Stromal cell of bone marrow (primary cell): ENCODE results near the gene RBBP8NL.

Experiments used
- DNase-seq: peaks from one replicate; pipeline ENCODE4 v3.0.0-alpha.2; 2012; ENCODE audit warnings: low read depth

RBBP8NL gene

DNA sequence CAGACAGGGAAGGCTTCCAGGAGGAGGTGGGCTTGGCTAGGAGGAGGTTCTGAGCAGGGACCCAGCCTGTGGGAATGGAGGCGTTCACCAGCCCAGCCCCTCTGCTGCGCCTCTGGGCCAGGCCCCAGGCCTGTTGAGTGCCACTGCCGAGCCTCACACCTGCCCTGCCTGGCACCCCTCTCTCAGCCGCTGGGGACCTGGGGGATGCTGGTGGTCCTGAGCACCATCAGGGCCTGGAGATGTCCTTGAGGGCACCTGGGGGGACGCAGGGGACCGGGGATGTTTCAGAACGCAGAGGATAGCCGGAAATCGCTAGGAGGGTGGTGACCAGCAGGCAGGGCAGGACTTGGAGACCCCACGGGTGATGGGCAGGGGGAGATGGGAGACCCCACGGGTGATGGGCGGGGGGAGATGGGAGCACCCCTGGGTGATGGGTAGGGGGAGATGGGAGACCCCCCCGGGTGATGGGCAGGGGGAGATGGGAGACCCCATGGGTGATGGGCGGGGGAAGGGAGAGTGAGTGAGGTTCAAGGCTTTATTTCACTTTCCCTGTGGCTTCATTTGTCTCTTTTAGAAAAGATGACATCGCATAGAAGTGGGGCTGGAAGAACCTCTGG, 35.7 kb upstream of the RBBP8NL start:
- DNase-seq: no peak

DNA sequence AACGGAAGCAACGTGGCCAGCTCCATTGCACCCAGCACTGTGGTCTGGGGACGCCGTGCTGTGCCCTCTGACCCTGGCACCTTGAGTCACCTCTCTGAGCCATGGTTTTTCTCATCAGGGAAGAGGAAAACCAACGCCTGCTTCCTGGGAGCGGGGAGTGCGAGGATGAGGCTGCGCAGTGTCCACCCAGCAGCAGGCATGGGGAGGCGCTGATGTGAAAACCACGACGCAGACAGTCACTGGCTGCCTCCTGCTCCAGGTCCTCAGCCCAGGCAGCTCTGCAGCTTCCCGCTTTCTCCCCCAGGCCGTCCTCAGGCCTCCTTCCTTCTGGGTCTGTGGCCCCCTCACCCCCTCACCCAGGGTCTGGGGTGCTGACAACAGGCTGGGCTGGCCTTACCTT, 34.5 kb upstream of the RBBP8NL start:
- DNase-seq: no peak

DNA sequence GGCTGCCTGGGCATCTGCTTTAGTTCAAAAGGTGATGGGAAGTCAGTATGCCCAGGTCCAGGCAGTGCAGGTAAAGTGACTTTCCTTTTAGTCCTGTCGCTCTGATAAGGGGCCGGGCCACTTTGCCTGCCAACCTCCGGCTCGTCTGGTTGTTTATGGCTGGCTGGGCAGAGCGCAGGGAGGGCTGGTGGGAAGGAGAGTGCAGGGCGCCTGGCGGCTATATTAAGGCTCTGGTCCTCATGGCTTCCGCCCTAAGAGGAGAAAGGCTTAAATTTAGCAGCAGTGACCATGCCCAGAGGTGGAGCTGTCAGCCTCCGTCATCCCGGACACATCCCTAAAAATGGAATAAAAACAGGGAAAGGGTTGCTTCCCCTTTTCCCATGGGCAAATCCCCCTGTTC, 33.8 kb upstream of the RBBP8NL start:
- DNase-seq: no peak

DNA sequence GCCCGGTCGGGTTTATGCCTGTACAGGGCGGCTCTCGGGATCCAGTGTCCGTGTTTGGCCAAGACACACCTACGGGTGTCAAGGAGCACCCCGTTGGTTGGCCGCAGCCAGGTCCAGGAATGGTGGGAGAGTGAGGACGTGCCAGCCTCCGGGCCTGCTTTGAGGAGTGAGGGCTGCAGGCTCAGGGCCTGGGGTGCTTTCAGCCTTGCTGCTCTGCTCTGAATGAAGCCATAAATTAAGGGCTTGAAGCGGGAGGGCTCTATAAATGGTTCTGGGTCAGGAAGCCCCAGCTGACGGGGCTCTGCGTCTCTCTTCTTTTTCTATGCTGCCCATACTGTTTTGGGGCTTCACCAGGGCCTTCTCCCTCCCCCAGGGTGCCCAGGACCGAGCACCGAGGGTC, 33.3 kb upstream of the RBBP8NL start:
- DNase-seq: no peak

DNA sequence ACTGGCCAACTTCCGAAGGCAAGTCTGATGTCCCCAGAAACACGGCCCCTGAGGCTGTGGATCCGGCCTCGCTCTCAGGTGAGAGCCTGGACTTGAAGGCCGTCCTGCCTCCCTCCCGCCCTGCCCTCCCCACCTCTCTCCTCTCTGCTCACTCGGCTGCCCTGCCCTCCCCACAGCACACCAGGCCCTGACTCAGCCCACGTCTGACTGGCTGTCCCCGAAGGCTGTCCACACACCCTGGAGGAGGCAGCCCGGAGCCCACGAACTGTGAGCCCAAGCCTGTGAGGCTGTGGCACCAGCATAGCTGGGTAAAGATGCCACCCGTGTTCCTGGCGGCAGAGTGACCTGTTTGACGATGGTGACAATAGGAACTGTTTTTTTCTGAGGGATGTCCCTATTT, 32.1 kb upstream of the RBBP8NL start:
- no peak for DNase-seq

DNA sequence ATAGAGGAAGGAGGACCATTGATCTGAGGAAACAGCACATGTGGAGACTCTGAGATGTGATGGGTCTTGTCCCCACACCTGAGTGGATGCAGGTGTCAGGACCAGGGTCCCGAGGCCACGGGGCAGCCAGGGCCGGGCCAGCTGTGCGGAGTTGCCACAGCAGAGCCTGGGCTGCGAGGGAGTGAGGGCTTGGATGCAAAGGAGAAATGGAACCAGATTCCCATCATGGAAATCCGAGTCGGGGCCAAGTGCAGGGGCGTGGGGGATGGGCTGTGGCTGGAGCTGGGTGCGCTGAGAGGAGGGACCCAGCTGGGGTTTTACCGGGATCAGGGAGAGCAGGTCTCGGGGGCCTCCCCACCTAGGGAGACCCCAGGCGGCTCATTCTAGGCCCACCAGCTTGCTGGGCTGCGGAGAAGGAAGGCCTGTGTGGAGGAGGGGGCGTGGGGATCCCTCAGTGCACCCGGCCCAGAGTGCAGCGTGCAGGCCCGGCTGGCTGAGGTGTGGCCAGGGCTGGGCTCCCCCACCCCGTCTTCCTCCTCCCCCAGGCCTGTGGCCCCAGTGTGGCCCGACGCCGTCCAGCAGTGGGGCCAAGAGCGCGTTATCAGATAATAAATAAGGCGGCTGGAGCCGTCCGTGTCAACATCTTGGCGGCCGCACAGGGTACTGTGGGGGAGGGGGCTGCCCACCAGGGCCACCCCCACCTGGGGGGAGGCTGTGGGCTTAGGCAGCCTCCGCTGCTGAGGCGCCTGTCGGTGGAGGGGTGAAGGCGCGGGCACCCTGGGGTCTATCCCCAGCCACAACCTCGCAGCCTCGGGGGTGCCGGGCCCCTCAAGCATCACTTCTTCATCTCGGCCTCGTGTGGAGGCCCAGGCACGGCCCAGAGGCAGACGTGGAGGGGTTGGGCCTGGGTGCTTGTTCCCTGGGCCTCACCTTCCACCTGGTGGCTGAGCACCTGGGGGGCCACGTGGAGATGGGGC, 31.2 kb upstream of the RBBP8NL start:
- no peak for DNase-seq

DNA sequence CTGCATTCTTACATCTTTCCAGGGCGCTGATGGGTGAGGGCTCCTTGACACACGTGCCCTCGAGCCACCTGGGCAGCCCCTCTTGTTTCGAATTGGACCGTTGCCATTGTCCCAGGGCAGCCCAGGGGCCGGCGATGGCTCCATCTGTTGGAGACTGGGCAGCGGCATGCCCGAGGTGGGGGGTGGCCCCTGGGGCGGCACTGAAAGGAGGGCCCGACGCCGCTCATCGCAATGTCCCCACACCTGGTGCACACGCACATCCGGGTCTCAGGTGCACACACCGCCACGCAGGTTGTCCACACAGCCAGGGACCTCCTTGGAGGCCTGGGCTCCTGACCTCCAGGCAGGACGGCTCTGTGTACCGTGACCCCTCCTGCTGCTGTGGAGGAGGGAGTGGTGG, 30.5 kb upstream of the RBBP8NL start:
- DNase-seq: no peak

DNA sequence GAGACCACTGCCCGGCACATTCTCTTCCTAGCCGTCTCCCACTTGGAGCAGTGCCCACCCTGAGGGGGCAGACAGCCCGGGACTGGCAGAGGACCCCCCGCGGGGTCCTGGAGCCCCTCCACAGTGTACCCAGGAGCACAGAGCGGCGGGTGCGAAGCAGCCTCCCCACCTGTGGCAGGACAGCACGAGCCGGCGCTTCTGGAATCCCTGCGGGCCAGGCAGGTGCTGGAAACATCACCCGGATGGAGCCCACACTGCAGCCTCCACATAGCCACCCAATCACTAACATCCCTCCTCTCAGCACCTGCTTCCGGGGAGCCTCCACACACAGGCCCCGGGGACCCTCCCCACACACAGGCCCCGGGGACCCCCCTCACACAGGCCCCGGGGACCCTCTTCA, 29.8 kb upstream of the RBBP8NL start:
- DNase-seq: no peak

DNA sequence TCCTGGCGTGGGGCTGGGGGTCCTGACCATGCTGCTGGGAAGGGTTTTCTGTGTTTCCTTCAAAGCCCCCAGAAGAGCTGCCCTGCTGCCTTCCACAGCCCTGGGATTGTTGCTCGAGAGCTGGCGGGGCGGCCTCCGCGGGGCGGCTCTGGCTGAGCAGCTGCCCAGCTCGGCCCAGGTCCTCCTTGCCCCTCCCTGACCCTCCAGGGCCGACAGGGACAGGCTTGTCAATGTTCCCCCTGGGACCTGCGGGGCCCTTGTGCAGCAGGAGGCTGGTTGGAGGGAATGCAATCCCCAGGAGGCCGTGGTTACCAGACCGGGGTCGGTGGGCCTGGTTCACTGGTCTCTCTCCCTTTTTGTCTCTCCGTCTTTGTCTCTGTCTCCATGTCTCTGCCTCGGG, 28.6 kb upstream of the RBBP8NL start:
- no peak for DNase-seq

DNA sequence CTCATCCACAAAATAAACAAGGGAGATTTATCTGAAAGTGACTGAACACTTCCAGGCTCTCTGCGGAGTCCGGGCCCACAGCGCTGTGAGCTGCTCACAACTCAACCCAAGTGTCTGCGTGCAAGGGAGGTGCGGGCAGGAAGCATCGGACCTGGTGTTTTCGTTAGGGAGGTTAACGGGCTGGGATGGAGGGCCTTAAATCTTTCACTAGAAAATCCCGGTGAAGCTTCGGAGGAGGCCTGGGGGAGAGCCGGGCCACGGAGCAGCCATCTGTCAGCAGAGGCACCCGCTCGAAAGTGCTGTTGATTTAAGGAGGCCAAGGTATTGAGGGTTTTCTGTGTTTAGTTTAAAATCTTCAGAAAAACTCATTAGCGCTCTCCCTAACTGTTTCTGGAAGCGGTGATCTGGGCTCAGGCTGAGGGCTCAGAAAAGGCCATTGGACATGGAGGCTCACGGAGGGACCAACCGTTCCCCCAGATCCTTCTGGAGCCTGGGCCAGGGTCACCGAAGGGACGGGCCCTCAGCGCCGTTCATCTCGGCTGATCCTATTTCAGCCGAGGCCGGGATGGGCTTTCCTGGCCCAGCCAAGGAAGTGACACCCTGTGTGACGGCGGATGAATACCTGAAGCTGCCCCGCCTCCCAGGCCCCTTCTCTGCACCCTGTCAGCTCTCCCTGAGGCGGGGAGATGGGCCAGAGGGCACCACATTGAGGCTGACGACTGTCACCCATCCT, 27.7 kb upstream of the RBBP8NL start:
- no peak for DNase-seq

DNA sequence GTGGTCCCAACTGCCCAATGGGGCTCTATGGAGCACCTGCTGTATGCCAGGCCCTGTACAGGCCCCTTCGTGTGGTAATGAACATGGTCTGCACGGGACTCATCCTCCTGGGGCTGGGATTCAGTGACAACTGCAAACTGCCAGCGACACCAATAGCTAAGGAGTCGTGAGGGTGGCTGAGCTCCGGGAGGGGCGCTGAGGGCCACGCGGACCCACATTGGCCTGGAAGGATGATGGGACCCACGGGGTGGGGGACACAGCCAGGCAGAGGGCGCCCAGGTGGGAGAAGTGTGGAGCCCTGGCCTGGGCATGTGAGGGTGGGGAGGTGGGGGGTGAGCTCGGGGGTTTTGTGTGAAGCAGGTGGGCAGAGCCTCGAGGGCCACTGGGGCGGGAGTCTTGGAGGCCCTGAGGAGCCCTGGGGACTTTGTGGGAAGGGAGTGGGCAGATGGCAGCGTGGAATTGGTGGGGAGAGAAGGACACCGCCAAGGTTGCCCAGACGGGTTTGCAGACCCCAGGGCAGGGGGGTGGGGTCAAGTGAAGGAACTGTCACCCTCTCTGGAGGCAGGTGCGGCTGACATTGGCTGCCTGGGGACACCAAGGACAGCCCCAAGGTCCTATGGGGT, 26.0 kb upstream of the RBBP8NL start:
- no peak for DNase-seq

DNA sequence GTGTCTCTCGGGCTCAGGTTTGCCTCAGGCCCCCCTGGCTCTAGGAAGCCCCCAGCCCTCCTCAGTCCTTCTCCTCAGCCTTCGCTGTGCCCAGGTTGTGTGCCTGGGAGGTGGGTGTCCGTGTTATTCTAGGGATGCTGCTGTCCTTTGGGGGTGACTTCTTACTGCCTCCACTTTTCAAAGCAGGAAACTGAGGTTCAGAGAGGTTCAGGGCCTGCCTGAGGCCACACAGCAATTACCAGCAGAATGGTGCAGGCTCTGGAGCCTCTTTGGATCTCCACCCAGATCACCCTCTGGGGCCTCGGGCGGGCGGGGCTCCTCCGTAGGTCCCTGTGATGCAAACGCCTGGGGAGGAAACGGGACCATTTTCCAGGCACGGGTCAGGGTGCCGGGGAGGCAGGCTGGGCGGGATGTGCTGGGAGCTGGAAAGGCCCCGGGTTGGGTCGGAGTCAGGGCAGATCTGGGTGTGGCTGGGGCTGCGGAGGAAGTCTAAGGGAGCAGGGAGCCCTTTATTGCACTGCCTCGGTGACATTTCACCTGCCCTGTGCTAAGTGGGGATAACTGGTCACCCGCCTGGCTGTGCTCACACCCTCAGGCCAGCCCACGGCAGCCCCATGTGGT, 25.2 kb upstream of the RBBP8NL start:
- no peak for DNase-seq

DNA sequence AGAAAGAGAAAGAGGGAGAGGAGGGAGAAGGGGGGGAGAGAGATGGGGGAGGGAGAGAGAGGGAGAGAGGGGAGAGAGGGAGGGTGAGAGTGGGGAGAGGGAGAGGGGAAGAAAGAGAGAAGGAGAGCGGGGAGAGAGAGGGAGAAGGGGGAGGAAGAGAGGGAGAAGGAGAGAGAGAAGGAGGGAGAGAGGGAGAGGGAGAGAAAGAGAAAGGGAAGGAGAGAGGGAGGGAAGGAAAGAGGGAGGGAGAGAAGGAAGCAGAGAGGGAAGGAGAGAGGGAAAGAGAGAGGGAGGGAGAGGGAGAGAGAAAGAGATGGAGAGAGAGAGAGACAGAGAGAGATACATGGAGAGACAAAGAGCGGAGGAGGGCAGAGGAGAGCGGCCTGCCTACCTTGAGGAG, 24.6 kb upstream of the RBBP8NL start:
- no peak for DNase-seq

DNA sequence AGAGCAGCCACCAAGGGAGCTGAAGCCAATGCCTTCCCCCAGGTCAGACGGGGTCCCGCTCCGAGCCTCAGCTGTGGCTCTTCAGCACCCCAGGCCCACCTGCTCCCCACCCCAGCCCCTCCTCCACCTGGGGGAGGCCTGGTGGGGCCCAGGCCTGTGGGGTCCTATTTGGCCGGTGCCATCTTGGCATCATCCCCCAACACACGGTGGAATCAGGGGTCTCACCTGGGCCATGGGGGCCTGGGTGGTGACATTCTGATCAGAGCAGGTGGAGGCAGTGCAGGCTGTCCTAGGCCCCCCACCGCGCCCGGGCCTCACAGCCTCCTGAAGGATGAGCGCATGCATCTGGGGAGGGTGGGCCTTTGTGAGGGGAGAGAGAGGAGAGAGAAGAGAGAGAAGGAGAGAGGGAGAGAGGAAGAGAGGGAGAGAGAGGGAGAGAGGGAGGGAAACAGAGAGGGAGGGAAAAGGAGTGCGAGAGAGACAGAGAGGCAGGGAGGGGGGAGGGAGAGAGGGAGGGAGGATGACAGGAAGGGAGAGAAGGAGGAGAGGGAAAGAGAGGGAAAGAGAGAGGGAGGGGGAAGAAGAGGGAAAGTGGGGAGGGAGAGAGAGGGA, 23.9 kb upstream of the RBBP8NL start:
- no peak for DNase-seq

DNA sequence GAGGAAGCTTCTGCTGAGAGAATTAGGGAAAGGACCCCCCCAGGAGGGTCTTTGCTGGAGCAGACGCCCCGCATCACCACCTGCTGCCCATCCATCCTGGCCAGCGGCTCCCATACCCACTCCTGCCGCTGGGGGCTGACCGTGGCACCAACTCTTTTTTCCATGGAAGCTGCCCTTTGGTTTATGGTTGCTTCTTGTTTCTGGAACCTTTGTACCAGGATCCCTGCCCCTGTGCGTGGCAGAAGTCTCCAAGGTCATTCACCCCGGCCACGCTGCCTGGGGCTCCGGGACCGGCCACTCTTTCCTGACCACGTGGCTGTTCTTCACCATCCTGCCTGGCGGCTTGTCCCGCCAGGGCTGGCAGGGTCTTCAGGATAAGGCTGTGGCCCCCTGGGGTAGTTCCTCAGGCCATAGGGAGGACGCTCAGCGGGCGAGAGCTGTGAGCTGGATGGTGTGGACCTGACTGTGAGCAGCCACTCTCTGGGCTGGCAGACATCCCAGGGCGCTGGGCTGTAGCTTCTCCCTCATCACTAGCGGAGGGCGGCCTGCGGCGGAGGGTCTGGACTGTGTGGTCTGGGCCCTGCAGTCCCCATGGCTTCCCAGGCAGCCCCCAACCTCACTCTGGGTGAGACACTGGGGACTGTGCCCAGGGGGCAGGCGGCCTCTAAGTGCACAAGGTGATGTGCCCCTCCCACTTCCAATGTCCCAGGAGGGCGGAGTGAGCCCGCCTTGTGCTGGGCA, 22.8 kb upstream of the RBBP8NL start:
- no peak for DNase-seq

DNA sequence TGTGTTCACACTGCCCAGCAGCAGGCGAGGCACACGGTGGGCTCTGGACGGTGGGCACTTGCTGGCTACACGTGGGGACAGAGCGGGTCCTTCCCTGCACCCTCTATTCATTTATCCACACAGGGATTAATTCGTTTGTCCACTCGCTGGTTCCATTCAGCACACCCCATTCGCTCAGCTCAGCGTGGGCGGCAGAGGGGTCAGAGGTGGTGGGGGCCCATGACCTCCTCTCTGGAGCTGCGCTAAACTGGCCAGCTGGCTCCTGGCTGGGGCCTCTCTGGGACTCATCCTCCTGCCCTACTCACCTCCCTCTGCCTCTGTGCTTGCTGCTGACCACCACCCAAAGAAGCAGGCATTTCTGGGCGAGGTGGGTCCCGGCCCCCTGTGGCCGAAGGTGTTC, 21.4 kb upstream of the RBBP8NL start:
- no peak for DNase-seq

DNA sequence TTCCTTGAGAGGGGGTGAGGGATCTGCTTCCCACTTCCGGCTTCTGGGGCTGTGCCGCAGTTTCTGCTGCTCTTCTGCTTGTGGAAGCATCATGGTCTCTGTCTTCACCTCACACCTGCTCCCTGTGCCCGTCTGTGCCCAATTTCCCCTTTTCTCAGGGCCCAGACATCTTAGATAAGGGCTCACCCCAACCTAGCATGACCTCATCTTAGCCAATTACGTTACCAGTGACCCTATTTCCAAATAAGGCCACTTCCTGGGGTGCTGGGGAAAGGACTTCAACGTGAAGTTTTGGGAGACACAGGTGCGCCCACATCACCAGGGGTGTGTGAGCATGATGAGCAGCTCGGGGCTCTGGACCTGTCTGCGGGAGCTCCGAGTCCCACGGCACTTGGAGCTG, 20.7 kb upstream of the RBBP8NL start:
- DNase-seq: no peak

DNA sequence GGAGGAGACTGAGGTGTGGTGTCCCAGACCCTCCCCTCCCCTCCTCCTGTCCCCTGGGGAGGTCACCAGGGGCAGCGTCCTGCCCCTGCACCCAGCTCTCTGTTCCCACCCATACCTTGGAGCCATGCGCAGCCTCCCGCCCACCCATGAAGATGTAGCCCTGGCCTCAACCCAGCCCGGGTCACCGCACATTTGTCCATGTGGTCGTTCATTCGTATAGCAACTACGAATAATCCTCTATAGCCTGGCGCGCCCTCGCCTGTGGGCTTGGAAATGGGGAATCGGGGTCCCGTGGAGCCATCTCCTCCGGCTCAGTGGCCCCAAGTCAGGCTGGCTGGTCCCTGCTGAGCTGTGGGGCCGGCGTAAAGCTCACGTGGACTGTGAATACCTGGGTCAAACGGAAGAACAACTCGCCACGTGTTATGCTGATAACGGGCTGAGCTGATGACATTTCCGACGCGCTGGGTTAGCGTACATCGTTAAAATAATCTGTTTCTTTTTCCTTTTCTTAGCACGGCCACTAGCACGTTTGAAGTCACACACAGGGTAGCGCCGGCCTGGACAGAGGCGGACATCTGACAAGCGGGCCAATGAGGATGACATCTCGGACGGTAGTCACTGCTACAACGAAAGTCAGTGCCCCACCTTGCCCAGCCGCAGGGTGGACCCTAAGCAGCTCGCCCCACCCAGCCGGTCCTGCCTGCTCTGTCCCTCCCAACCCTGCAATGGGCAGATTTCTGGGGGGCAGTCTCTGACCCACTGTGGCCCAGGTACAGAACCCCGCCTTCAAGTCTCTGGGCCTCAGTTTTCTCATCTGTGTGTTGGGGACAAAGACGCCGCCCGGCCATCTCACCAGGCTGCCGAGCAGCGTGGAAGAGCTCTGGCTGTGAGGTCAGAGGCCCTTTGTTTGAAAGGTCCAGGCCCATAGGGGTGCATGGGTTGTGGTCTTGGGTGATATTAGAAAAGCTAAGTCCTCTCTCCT, 19.8 kb upstream of the RBBP8NL start:
- DNase-seq: no peak

DNA sequence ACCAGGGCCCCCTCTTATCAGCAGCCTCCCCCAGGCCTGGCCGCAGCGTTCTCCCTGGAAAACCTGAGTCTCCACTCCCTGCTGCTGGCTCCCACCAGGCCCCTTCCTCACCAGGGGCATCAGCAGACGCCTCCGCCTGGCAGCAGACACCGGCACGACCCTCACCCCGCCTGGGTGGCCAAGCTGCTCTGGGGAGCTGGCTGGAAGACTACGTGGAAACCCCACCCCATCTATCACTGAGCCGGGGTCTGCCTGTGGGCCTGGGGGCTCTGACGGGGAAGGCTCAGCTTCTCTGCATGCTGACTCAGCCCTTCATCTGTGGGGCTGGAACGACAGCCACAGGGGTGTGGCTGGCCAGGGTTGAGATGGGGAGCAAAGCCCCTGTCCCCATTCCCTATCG, 19.1 kb upstream of the RBBP8NL start:
- no peak for DNase-seq
